Measurements from ENCODE around the gene NOL9. TPM values are rescaled to one million over a fixed set of nuclear protein-coding genes. Genes with fewer than 3 reads are reported as not detected.

NOL9 gene
- total and polyA plus RNA-seq, 2 of the 13 experiments (the other 11 are each of a cell fraction or from before 2014, with no cell fraction given) = 18.0 to 24.7 TPM

DNA sequence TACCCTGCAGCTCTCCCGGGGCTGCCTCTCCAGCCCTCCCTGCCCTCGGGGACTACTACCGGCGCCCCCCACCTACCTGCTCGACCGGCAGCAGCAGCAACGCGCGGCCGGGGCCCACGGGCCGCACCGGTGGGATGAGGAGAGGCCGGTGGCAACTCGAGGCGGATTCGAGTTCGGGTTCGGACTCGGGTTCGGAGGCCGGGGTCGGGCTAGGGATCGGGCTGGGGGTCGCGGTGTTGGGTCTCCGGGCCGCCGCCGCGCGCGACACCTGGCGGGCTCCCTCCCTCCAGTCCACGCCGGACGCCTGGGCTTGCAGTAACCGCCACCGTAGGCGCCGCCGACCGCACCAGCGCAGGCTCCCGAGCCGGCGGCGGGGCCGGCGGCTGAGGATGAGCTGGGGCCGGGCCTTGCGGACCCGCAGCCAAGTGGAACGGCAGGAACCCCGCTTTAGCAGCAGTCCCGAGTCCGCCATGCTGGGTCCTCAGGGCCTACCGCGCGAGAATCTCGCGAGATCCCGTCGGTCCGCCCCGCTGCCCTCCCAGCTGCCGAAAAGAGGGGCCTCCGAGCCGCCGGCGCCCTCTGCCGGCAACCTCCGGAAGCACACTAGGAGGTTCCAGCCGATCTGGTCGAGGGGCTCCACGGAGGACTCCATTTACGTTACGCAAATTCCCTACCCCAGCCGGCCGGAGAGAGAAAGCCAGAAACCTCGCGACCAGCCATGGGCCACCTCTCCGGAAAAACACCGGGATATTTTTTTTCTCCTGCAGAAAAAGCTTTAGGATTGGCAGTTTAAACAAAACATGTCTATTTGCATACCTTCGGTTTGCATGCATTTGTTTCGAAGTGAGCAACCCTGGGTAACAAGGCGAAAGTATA is at the start of gene NOL9 (continued):
- peak; percentile 80 for TF ChIP-seq RAD21 (CRISPR knock-in tag; IDR thresholded peaks at IDR 0.05)
- peak; percentile 86 for TF ChIP-seq HDAC1 (CRISPR knock-in tag; IDR thresholded peaks at IDR 0.05)
- TF ChIP-seq, protein P1, sequence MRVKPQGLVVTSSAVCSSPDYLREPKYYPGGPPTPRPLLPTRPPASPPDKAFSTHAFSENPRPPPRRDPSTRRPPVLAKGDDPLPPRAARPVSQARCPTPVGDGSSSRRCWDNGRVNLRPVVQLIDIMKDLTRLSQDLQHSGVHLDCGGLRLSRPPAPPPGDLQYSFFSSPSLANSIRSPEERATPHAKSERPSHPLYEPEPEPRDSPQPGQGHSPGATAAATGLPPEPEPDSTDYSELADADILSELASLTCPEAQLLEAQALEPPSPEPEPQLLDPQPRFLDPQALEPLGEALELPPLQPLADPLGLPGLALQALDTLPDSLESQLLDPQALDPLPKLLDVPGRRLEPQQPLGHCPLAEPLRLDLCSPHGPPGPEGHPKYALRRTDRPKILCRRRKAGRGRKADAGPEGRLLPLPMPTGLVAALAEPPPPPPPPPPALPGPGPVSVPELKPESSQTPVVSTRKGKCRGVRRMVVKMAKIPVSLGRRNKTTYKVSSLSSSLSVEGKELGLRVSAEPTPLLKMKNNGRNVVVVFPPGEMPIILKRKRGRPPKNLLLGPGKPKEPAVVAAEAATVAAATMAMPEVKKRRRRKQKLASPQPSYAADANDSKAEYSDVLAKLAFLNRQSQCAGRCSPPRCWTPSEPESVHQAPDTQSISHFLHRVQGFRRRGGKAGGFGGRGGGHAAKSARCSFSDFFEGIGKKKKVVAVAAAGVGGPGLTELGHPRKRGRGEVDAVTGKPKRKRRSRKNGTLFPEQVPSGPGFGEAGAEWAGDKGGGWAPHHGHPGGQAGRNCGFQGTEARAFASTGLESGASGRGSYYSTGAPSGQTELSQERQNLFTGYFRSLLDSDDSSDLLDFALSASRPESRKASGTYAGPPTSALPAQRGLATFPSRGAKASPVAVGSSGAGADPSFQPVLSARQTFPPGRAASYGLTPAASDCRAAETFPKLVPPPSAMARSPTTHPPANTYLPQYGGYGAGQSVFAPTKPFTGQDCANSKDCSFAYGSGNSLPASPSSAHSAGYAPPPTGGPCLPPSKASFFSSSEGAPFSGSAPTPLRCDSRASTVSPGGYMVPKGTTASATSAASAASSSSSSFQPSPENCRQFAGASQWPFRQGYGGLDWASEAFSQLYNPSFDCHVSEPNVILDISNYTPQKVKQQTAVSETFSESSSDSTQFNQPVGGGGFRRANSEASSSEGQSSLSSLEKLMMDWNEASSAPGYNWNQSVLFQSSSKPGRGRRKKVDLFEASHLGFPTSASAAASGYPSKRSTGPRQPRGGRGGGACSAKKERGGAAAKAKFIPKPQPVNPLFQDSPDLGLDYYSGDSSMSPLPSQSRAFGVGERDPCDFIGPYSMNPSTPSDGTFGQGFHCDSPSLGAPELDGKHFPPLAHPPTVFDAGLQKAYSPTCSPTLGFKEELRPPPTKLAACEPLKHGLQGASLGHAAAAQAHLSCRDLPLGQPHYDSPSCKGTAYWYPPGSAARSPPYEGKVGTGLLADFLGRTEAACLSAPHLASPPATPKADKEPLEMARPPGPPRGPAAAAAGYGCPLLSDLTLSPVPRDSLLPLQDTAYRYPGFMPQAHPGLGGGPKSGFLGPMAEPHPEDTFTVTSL (CRISPR knock-in tag; IDR thresholded peaks at IDR 0.05; ENCODE audit: borderline replicate concordance) = no peak
- TF ChIP-seq, protein P2, sequence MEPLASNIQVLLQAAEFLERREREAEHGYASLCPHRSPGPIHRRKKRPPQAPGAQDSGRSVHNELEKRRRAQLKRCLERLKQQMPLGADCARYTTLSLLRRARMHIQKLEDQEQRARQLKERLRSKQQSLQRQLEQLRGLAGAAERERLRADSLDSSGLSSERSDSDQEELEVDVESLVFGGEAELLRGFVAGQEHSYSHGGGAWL (CRISPR knock-in tag; IDR thresholded peaks at IDR 0.05) = peak; percentile 53; the same call in 1 of the 2 replicates
- no peak for TF ChIP-seq RFX3 (CRISPR knock-in tag; IDR thresholded peaks at IDR 0.05)
- TF ChIP-seq, protein P3, sequence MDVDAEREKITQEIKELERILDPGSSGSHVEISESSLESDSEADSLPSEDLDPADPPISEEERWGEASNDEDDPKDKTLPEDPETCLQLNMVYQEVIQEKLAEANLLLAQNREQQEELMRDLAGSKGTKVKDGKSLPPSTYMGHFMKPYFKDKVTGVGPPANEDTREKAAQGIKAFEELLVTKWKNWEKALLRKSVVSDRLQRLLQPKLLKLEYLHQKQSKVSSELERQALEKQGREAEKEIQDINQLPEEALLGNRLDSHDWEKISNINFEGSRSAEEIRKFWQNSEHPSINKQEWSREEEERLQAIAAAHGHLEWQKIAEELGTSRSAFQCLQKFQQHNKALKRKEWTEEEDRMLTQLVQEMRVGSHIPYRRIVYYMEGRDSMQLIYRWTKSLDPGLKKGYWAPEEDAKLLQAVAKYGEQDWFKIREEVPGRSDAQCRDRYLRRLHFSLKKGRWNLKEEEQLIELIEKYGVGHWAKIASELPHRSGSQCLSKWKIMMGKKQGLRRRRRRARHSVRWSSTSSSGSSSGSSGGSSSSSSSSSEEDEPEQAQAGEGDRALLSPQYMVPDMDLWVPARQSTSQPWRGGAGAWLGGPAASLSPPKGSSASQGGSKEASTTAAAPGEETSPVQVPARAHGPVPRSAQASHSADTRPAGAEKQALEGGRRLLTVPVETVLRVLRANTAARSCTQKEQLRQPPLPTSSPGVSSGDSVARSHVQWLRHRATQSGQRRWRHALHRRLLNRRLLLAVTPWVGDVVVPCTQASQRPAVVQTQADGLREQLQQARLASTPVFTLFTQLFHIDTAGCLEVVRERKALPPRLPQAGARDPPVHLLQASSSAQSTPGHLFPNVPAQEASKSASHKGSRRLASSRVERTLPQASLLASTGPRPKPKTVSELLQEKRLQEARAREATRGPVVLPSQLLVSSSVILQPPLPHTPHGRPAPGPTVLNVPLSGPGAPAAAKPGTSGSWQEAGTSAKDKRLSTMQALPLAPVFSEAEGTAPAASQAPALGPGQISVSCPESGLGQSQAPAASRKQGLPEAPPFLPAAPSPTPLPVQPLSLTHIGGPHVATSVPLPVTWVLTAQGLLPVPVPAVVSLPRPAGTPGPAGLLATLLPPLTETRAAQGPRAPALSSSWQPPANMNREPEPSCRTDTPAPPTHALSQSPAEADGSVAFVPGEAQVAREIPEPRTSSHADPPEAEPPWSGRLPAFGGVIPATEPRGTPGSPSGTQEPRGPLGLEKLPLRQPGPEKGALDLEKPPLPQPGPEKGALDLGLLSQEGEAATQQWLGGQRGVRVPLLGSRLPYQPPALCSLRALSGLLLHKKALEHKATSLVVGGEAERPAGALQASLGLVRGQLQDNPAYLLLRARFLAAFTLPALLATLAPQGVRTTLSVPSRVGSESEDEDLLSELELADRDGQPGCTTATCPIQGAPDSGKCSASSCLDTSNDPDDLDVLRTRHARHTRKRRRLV (CRISPR knock-in tag; IDR thresholded peaks at IDR 0.05) = no peak
- 0 out of 2 replicates have a peak, but pooled peaks have one; percentile 14 for TF ChIP-seq SIX1 (CRISPR knock-in tag; IDR thresholded peaks at IDR 0.05; ENCODE audit: borderline replicate concordance)
- no peak for TF ChIP-seq POLR2AphosphoS2 (IDR thresholded peaks at IDR 0.05; ENCODE audit: low read depth, low read length)
- peak; percentile 90 for TF ChIP-seq ZZZ3 (CRISPR knock-in tag; IDR thresholded peaks at IDR 0.05; ENCODE audit: borderline replicate concordance)
- no peak for TF ChIP-seq MBNL3 (CRISPR knock-in tag; conservative IDR thresholded peaks at IDR 0.05)
- no peak for TF ChIP-seq SMAD1 (CRISPR knock-in tag; IDR thresholded peaks at IDR 0.05; ENCODE audit: borderline replicate concordance, low read depth)
- TF ChIP-seq, protein P4, sequence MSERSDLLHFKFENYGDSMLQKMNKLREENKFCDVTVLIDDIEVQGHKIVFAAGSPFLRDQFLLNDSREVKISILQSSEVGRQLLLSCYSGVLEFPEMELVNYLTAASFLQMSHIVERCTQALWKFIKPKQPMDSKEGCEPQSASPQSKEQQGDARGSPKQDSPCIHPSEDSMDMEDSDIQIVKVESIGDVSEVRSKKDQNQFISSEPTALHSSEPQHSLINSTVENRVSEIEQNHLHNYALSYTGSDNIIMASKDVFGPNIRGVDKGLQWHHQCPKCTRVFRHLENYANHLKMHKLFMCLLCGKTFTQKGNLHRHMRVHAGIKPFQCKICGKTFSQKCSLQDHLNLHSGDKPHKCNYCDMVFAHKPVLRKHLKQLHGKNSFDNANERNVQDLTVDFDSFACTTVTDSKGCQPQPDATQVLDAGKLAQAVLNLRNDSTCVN (CRISPR knock-in tag; IDR thresholded peaks at IDR 0.05; ENCODE audit: borderline replicate concordance) = peak; percentile 66; the same call in 1 of the 2 replicates
